ENCODE measurements around the gene CNIH2.

- TF ChIP-seq ZNF217 (CRISPR knock-in tag; IDR thresholded peaks at IDR 0.05), result no peak
- TF ChIP-seq GABPB2 (CRISPR knock-in tag; conservative IDR thresholded peaks at IDR 0.05), result no peak
- TF ChIP-seq, protein P1, sequence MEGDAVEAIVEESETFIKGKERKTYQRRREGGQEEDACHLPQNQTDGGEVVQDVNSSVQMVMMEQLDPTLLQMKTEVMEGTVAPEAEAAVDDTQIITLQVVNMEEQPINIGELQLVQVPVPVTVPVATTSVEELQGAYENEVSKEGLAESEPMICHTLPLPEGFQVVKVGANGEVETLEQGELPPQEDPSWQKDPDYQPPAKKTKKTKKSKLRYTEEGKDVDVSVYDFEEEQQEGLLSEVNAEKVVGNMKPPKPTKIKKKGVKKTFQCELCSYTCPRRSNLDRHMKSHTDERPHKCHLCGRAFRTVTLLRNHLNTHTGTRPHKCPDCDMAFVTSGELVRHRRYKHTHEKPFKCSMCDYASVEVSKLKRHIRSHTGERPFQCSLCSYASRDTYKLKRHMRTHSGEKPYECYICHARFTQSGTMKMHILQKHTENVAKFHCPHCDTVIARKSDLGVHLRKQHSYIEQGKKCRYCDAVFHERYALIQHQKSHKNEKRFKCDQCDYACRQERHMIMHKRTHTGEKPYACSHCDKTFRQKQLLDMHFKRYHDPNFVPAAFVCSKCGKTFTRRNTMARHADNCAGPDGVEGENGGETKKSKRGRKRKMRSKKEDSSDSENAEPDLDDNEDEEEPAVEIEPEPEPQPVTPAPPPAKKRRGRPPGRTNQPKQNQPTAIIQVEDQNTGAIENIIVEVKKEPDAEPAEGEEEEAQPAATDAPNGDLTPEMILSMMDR (IDR thresholded peaks at IDR 0.05 in 2 of 3, conservative IDR thresholded peaks at IDR 0.05 in 1 of 3; ENCODE audit: insufficient read depth in 2 of 3, low read depth in 1 of 3, low read length in 3 of 3), result no peak
- no peak for TF ChIP-seq EZH2 (IDR thresholded peaks at IDR 0.05; ENCODE audit: borderline replicate concordance, low read depth, low read length)
- TF ChIP-seq, protein P2, sequence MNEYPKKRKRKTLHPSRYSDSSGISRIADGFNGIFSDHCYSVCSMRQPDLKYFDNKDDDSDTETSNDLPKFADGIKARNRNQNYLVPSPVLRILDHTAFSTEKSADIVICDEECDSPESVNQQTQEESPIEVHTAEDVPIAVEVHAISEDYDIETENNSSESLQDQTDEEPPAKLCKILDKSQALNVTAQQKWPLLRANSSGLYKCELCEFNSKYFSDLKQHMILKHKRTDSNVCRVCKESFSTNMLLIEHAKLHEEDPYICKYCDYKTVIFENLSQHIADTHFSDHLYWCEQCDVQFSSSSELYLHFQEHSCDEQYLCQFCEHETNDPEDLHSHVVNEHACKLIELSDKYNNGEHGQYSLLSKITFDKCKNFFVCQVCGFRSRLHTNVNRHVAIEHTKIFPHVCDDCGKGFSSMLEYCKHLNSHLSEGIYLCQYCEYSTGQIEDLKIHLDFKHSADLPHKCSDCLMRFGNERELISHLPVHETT (CRISPR knock-in tag; conservative IDR thresholded peaks at IDR 0.05 in 1 of 2, IDR thresholded peaks at IDR 0.05 in 1 of 2), result no peak
- no peak for TF ChIP-seq XRCC5 (IDR thresholded peaks at IDR 0.05; ENCODE audit: low read depth, low read length)
- no peak for TF ChIP-seq ZFP36 (IDR thresholded peaks at IDR 0.05; ENCODE audit: low read depth, low read length, partially characterized antibody)
- TF ChIP-seq HNRNPH1 (optimal IDR thresholded peaks at IDR 0.05; ENCODE audit: low read depth, low read length), result no peak
- no peak for TF ChIP-seq FOXM1 (IDR thresholded peaks at IDR 0.05; ENCODE audit: low read depth)
- no peak for TF ChIP-seq FOXM1 (CRISPR knock-in tag; IDR thresholded peaks at IDR 0.05; ENCODE audit: low read depth)
- TF ChIP-seq, protein P3, sequence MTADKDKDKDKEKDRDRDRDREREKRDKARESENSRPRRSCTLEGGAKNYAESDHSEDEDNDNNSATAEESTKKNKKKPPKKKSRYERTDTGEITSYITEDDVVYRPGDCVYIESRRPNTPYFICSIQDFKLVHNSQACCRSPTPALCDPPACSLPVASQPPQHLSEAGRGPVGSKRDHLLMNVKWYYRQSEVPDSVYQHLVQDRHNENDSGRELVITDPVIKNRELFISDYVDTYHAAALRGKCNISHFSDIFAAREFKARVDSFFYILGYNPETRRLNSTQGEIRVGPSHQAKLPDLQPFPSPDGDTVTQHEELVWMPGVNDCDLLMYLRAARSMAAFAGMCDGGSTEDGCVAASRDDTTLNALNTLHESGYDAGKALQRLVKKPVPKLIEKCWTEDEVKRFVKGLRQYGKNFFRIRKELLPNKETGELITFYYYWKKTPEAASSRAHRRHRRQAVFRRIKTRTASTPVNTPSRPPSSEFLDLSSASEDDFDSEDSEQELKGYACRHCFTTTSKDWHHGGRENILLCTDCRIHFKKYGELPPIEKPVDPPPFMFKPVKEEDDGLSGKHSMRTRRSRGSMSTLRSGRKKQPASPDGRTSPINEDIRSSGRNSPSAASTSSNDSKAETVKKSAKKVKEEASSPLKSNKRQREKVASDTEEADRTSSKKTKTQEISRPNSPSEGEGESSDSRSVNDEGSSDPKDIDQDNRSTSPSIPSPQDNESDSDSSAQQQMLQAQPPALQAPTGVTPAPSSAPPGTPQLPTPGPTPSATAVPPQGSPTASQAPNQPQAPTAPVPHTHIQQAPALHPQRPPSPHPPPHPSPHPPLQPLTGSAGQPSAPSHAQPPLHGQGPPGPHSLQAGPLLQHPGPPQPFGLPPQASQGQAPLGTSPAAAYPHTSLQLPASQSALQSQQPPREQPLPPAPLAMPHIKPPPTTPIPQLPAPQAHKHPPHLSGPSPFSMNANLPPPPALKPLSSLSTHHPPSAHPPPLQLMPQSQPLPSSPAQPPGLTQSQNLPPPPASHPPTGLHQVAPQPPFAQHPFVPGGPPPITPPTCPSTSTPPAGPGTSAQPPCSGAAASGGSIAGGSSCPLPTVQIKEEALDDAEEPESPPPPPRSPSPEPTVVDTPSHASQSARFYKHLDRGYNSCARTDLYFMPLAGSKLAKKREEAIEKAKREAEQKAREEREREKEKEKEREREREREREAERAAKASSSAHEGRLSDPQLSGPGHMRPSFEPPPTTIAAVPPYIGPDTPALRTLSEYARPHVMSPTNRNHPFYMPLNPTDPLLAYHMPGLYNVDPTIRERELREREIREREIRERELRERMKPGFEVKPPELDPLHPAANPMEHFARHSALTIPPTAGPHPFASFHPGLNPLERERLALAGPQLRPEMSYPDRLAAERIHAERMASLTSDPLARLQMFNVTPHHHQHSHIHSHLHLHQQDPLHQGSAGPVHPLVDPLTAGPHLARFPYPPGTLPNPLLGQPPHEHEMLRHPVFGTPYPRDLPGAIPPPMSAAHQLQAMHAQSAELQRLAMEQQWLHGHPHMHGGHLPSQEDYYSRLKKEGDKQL (CRISPR knock-in tag; IDR thresholded peaks at IDR 0.05; ENCODE audit: borderline replicate concordance), result no peak
- TF ChIP-seq BRF2 (IDR thresholded peaks at IDR 0.05; ENCODE audit: borderline replicate concordance, insufficient read depth, insufficient read length), result no peak
- no peak for TF ChIP-seq SETDB1 (IDR thresholded peaks at IDR 0.05; ENCODE audit: low read length)
- no peak for TF ChIP-seq LARP7 (IDR thresholded peaks at IDR 0.05)
- TF ChIP-seq SAP30 (IDR thresholded peaks at IDR 0.05; ENCODE audit: borderline replicate concordance, insufficient read depth, low read depth, low read length, poor library complexity, severe bottlenecking), result no peak
Observed at GRCh38 chr11:66292543-66293332, 14.8 kb downstream of the CNIH2 start.

Measured in K562 (cell line).